Stimulated activated CD8-positive, alpha-beta memory T cell treated with anti-CD3 and anti-CD28 coated beads, Interleukin-7, amount 100 ng/mL, for 48 hours (primary cell): ENCODE data around the gene XRN2.
"Not testable (repeated sequence)": the region's sequence is repeated elsewhere in the genome, so short reads cannot be mapped to it uniquely, and the experiment has no call there.

Source experiments
- DNase-seq, 2 donors: peaks; one replicate each; pipeline ENCODE4 v3.0.0-alpha.2; 2020; ENCODE audit warnings: low read depth in 1 of 2; ENCODE audit errors: extremely low read depth in 1 of 2

Gene XRN2

DNA sequence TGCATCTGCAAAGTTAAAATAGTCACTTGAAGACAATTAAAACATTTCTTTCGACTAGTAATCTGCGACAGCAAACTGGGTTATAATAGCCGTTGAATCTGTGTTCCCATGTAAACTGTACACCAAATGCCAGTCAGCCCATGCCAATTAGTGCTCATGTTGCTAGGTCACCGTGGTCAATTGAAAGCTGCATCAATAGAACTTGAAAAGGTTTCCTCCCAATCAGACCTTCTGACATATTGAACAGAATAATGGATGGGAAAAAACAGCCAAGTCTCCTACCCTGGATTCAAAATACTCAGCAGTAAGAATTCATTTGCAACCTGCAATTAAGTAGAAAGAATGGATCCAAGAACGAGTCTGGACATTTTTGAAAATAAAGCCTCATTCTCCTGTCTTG is 83.0 kb downstream of the XRN2 start:
- no peak for DNase-seq

DNA sequence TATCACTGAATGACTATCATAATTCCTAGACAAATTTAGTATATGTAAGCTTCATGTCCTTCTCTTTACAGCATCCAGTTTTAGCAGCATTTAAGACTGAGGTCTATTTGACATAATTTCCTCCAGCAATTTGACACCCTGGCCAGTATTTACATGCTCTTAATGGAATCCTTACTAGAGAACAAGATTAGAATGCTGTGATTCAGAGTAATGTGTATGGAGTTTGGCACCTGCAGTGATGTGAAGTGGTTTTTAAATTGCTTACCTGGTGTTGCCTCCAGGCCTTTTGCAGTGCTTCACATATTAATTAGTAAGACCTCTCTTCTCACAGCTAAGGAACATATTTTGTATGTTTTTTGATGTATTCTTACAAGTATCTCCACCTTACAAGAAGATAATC is 84.4 kb downstream of the XRN2 start:
- DNase-seq, result no peak

DNA sequence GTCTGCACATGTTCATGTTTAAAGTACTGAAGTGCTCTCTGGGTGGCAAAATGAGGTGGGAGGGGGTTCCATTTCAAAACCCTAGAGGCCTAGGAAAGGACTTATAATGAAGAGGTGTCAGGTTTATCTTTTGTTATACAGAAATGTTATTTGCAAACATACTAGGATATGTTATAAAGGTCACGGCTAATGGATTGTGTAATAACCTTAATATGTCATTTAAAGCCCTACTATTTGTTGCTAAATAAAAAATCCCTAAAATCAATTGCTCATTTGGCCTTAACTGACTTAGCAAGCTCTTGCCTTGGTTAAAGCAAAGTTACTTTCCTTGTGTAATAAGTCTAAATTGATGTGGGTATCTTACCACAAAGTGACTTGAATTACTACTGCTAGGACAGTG is 85.4 kb downstream of the XRN2 start:
- no peak for DNase-seq

DNA sequence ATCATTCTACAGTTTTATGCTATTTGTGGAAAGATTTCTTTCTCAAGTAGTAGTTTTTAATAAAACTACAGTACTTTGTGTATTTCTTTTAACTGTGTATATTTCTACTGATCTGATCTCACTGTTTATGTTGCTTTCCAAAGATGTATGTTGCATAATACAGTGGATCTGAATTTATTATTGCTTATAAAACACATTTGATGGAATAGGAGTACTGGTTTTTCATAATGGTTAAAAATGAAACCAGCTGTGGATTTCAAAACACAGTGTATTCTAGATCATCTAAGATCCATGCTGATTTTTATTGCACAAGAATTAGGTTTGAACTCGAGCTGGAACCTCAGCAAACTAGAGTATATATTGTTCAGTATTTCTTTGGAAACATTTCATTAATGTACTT is 86.2 kb downstream of the XRN2 start:
- no peak for DNase-seq

DNA sequence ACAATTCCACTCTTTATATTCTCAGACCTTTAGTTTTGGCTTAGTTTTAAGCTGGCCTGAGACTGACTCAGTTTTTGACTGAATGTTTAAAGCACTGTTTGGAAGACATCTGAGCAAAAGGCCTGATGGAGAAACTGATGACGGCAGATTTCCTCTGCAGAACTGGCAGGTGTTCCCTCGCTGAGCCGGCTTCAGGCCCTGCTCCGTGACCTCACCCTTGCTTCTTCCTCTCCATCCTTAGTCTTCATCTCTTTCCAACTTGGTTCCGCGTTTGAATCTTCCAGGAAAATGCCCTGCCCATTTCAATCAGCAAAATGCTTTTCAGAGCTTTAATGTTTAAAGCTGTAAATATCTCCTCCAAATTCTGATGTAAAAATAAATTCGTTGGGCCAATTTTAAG is 87.6 kb downstream of the XRN2 start:
- no peak for DNase-seq

DNA sequence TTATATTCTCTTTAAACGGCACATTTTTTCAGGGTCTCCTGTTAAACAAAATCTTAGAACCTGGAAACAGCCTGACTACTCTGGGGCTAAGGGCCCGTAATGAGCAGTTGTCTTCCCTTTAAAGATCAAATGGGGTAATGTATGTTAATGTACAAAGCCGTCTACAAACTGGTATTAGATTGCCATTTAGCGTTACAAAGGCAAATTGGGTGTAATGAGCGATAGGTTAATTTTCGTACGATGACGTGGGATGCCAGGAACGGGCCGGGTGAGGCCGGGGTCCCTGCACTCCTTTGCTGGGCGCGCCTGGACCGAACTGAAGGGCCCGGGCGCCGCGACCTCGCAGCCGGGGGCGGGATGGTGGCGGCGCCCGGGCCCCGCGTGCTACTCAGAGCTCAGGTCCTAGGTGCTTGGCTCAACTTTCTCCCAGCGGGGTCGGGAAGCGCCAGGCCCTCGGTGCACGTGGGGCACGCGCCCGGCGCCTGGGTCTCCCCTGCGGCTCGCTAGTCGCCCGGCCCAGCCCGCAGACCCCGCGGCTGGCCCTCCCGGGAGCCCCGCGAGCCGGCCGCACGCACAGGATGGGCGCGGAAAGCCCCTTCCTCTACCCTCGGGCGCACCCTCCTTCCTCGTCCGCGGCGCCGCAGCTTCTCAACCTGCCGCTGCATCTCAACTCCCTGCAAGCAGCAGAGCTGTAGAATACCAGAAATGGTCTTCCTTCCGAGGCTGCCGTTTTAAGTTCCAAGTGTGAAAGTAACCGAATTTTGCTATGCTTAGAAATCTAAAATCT is 88.2 kb downstream of the XRN2 start:
- no peak for DNase-seq

DNA sequence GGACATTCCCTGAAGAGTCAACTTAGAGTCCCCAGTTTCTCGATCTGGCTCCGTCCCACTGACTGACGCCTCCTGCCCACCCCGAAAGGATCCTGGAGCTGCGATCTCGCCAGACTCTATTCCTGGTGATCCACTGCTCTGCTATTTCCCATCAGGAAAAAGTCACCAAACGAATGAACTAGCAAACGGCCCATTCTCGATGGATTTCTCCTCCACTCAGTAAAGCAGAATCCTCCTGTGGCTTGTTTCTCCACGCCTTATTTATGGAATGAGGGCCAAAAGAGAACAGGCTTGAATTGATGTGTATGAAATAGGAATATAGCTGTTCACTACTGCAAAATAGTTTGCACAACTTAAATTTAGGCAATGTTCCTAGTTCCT is 88.8 kb downstream of the XRN2 start:
- no peak for DNase-seq

DNA sequence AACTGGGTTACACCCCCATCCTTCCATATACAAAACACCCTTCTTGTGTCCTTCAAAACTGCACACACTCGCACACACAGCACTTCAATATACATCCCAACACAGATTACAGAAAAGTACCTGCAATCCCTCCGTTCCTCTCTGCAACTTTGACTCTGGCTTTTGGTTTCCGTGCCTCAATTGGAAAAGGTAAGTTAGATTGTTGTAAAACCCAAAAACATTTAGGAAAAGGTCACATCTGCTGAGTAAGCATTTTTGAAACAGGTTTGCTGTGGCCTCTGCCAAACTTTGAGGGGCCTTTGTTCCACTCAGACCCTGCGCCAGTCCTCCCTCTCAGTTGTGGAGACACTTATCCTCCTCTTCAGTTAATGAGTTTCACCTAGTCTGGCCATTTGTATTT is 90.0 kb downstream of the XRN2 start:
- no peak for DNase-seq

DNA sequence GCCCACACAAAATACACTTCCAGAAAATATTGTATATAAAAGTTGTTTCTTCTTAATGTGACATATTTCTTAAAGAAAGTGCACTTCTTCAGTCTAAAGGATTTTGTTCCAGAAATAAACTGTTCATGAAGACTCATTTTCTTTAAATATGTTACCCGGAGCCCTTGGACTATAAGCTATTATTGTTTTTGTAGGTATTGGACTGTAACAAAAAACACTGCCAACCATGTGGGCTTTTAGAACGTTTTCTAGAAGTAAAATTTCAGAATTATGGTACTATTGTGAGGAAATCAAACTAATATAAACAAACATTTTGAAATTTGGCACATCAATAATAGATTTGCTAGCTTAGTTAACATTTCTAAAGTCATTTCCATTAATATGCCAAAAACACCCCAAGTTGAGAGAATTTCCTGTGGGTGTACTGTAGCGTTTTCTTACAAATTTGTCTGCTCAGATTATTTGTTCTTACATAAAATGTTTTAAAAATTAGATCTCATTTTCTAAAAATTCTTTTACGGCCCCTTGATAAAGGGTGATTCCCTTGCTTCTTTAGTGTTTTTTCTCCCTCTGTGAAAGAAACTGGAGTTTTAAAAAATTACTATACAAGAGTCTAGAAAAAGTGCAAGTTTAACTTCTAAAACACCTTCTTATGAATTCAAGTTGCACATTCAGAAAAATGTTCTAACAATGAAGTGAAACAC is 90.8 kb downstream of the XRN2 start:
- no peak for DNase-seq

DNA sequence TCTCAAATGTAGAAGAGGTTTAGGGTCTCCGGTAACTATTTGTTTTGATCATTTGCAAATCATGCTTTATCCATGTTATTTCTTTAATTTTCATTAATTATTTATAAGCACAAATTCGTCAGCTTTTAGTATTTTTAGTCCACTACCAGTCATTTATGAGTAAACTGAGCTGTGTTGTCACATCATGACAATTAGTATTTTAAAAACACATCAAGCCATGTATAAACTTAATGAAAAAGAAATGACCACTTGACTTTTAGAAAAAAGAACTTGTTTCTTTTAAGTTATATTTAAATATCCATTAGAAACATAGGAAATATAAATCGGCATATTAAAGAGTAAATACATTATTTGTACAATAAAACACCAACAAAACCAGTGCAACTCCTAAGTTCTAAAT is 91.4 kb downstream of the XRN2 start:
- no peak for DNase-seq

DNA sequence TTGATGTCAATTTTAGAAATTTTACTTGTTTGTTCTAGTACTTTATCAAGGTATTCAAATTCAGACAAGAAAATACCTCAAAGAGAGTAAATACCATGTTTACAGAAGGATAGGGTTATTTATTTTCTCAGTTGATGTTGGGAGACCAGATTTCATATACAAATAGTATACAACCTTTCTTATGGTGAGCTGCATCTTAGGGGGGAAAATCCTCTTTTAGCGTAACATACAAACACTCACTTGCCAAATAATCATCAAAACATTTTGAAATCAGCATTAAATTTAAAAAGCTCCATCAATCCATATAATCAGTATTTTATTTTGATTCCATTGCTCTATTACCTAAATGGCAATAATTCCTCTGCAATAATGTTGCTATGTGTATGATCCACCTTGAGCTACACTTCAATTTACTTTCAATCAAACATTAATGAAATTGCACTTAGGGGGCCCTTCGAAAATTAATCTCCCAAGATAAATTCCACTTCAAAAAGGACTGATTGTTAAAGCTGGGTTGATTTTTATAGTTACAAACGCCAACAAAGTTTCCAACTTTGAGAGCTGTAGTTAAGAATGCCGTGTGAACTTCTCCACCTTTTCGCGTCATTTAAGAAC is 92.0 kb downstream of the XRN2 start:
- no peak for DNase-seq

DNA sequence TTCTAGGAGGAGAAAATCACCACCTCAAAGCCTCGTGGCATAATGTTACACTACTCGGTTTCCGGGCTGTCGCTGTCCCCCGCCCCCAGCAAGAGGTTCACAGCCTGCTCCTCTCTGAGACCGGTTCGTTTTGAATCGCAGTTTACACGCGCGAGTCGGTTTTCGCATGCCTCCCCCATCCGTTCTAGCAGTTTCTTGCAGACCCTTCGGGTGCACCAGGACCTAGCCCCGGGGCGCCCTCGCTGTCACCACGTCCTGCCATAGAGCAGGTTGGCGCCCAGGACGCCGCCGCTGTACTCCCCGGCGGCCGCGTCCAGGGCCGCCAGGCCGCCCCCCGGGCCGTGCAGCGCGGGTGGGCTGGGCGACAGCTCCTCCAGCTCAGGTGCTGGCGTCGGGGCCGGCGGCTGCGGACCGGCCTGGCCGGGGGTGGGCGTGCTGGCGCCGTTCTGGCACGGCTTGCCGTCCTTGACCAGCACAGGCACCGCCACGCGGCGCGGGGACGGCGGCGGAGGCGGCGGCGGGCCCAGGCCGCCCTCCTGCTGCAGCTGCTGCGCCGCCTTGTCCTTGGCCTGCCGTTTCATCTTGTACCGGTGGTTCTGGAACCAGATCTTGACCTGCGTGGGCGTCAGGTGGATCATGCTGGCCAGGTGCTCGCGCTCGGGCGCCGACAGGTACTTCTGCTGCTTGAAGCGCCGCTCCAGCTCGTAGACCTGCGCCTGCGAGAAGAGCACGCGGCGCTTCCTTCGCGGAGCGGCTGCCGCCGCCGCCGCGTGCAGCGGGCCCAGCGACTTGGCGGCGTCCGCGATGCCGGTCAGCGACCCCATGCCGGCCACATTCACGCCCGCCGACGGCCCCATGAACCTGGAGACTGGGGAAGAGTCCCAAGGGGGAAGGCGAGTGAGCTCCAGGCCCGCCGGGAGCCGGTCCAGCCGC is 92.8 kb downstream of the XRN2 start:
- peak in 1 of 2 donors; percentile 20 for DNase-seq

DNA sequence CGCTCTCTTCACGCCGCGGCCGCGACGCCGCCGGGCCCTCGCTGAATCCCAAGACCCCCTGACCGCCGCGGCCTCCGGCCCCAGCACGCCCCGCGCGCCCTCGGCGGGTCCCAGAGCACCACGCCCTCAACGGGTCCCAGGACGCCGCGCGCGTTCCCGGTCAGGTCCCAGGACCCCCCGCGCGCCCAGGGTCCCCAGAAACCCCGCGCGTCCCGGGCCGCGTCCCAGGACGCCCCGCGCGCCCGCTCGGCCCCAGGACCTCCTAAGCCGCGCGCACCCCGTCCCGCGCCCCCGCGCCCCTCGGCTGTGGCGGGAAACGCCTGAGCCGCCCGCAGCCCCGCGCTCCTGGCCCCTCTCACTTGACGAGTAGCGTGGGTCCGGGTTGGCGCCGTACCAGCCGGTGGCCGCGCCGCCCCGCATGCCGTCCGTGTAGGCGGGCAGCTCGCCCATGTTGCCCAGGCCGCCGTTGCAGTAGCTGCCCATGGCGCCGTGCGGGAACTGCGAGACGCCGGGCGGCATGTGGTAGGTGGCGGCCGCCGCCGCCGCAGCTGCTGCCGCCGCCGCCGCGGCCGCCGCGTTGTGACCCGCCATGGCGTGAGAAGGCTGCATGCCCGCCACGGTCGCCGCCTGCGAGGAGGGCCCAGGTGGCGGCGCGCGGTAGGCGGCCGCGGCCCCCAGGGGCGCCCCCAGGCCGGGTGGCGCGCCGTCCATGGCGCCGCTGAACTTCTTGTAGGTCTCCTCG is 93.6 kb downstream of the XRN2 start:
- DNase-seq, result no peak

DNA sequence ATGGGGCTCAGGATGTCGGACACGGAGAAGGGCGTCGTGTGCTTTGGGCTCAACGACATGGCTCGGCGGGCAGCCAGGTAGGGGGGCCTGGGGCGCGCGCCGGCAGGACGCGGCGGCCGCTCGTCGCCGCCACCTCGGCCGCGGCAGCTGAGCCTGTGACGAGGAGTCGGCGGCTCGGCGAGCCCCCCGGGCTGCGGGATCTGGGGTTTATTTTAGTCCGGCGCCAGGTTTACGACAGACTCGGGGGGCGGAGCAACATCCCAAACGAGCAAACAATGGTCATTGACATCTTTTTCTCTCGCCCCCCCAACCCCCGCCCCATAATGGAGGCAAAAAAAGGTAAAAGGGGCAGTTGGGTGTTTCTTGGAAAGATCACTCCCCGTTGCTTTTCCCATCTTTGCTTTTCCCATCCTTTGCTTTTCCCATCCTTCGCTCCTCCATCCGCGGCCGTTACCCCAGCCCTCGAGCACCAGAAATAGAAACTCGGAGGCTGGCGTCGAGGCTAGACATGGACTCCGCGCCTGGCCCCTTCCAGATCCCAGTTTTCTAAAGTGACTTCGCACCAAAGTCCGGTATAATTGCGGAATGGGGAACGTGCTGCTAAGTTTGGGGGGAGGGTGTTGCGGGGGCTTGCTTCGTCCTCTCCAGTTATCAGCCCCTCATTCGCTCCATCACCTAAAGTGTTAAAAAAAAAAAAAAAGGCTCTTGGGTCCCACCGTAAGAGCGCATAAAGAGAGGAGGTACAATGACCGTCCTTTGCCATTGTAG is 94.4 kb downstream of the XRN2 start, which contains the start of gene NKX2-4:
Gene NKX2-4, minus strand, starts transcription at position 186 of the 768 bp plus-strand sequence. Its CDS starts 127 bp downstream, at position 59.
- no peak for DNase-seq

DNA sequence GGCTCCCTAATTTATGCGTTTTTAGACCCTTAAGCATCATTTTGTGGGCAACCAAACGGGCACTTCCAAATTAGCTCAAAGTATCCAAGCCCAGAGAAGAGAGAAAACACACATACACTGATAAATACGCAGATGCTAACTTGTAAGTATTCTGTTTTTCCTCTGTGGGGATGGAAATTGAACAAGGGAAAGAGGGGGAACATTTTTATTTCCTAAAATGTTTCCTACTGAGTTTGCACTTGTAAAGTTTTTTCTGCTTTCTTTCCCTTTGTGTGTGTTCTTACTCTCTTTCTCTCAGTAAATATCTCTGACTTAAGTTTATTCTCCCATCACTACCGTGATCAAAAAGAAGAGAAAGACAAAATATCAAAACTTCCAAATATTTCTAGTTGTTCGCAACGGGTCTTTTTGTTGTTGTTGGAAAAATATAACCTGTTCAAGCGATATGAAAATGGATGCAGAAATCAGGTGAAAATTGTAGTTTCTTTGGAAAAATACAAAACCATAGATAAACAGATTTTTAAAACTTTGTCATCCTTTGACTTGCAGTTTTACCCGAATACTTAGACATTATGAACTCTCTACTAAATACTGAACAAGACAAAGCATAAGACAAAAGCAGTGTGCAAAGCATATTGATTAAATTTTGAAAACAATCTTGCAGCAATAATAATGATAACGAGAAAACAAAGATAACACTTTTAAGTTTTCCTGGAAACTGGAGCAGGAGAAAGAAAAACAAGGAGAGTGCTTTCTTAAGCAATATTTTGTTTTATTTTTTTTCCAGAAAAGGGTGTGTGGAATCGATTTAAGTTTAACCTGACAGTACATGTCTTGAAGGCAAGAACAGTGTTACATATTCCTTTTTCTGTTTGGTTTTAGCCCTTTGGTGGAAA is 95.2 kb downstream of the XRN2 start:
- no peak for DNase-seq

DNA sequence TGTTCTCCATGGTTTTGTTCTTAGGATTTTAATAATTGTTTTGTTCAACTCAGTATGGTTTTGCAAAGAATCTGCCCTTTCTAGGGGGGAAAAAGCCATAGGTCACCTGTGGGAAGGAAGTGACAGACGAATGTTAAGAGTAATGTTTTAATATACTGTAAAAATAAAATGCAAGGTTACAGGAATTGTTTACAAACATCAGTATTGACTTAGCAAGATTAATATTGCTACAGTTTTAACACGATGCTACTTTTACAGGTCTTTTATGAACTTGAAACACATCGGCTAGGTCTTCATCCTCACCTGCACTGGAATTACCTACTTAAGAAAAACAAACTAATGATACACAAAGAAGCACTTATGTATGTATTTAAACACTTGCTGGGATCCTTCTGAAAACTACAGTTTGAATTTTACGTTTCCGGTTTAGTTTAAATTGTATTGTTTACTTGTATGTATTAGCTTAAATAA is 95.9 kb downstream of the XRN2 start:
- no peak for DNase-seq

DNA sequence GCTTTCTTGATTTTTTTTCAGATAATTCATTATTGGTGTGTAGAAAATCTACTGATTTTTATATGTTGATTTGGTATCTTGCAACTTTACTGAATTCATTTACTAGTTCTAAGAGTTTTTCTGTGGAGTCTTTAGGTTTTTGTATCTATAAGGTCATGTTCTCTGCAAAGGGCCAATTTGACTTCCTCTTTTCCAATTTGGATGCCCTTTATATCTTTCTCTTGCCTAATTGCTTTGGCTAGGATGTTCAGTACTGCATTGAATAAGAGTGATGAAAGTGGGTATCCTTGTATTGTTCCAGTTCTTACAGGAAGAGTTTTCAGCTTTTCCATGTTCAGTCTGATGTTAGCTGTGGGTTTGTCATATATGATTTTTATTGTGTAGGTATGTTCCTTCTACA is 108.6 kb downstream of the XRN2 start:
- no peak for DNase-seq

DNA sequence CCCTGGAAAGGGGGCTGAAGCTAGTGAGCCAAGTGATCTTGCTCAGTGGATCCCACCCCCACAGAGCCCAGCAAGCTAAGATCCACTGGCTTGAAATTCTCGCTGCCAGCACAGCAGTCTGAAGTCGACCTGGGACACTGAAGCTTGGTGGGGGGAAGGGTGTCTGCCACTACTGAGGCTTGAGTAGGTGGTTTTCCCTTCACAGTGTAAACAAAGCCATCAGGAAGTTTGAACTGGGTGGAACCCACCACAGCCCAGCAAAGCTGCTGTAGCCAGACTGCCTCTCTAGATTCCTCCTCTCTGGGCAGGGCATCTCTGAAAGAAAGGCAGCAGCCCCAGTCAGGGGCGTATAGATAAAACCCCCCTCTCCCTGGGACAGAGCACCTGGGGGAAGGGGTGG is 110.9 kb downstream of the XRN2 start:
- DNase-seq, result not testable (repeated sequence)
